GM12878 (cell line): ENCODE data around the gene NPR2. TPM values are rescaled to one million over a fixed set of nuclear protein-coding genes. Genes with fewer than 3 reads are reported as not detected.

Source experiments
- BHLHE40 ChIP-seq, 2 experiments: fragments of 450-650 bp in 1 of 2; IDR thresholded peaks; 2 replicates each; pipeline ENCODE4 v1.6.1; 2011 to 2017; ENCODE audit warnings: low read depth in 2 of 2, borderline replicate concordance in 1 of 2, improper control_type of control experiment in 1 of 2, low read length in 1 of 2, mild to moderate bottlenecking in 1 of 2
- CBFB ChIP-seq: IDR thresholded peaks from 2 replicates; pipeline ENCODE4 v1.6.1; 2016; ENCODE audit warnings: antibody characterized with exemption, low read depth
- GABPA ChIP-seq: IDR thresholded peaks from 2 replicates; pipeline ENCODE4 v1.6.1; 2014; ENCODE audit warnings: antibody characterized with exemption, low read depth, mild to moderate bottlenecking, inconsistent platforms
- HDAC6 ChIP-seq: fragments of 200-600 bp; sonication (generic); IDR thresholded peaks from one replicate; pipeline ENCODE4 v1.8.0; 2017; ENCODE audit warnings: antibody characterized with exemption; ENCODE audit not compliant: unreplicated experiment
- NR2F1 ChIP-seq: fragments of 450-650 bp; conservative IDR thresholded peaks from 2 replicates; pipeline ENCODE4 v1.6.1; 2017; ENCODE audit warnings: mild to moderate bottlenecking
- PML ChIP-seq: IDR thresholded peaks from 2 replicates; pipeline ENCODE4 v1.6.1; 2012; ENCODE audit warnings: low read length, inconsistent platforms
- STAT1 ChIP-seq: fragments of 450-650 bp; conservative IDR thresholded peaks from 2 replicates; pipeline ENCODE4 v1.6.1; 2014; ENCODE audit warnings: antibody characterized with exemption, mild to moderate bottlenecking
- TCF3 ChIP-seq: IDR thresholded peaks from 2 replicates; pipeline ENCODE4 v1.6.1; 2012; ENCODE audit warnings: low read depth, mild to moderate bottlenecking, low read length, borderline replicate concordance; ENCODE audit not compliant: insufficient read depth
- ZNF384 ChIP-seq: IDR thresholded peaks from 2 replicates; pipeline ENCODE4 v1.6.1; 2012; ENCODE audit warnings: low read depth, mild to moderate bottlenecking, low read length, improper control_type of control experiment, borderline replicate concordance
- polyA plus RNA-seq, 11 experiments: library from polyadenylated mRNA; depleted of rRNA in 4 of 11; unstranded in 6 of 11; stranded (reverse) in 5 of 11; fragments of >200 nt; fragmentation: Nextera tagmentation in 4 of 11; fragmentation: Illumina TruSeq in 1 of 11; extraction: Ambion mirVana in 4 of 11; extraction: Trizol in 1 of 11; gene quantifications; 1 replicate in 1 of 11; 2 replicates in 10 of 11; pipeline versions ENCODE4 v1.2.1 to v1.2.3, GENCODE V29; 2011 to 2016; ENCODE audit warnings: inconsistent platforms in 2 of 11, missing spikeins in 2 of 11, low read depth in 1 of 11
- total RNA-seq, 4 experiments: library from RNA; depleted of rRNA in 3 of 4; stranded (reverse); fragments of >200 nt in 3 of 4; fragmentation: Illumina TruSeq in 1 of 4; extraction: Trizol in 1 of 4; gene quantifications; 2 replicates each; pipeline versions ENCODE4 v1.2.1 to v1.2.3, GENCODE V29; 2013 to 2021
- TF ChIP-seq, protein P1 (sequence below): fragments of 450-650 bp; conservative IDR thresholded peaks from 2 replicates; pipeline ENCODE4 v1.6.1; 2017; ENCODE audit warnings: mild to moderate bottlenecking, moderate library complexity
- TF ChIP-seq, protein P2 (sequence below): fragments of 150-350 bp; IDR thresholded peaks from 2 replicates; pipeline ENCODE4 v1.6.1; 2014; ENCODE audit warnings: mild to moderate bottlenecking, low read depth, low read length
- TF ChIP-seq, protein P3 (sequence below): IDR thresholded peaks from 2 replicates; pipeline ENCODE4 v1.6.1; 2011; ENCODE audit warnings: borderline replicate concordance, low read depth, mild to moderate bottlenecking, moderate library complexity, mixed read lengths, low read length; ENCODE audit not compliant: insufficient read depth; ENCODE audit errors: extremely low read length
- TF ChIP-seq, protein P4 (sequence below): fragments of 450-650 bp; IDR thresholded peaks from 2 replicates; pipeline ENCODE4 v1.6.1; 2017; ENCODE audit warnings: borderline replicate concordance

Gene NPR2
- total and polyA plus RNA-seq, 10 of the 15 experiments (the other 5 are each of a cell fraction or from before 2014, with no cell fraction given), result 2.0 to 20.9 (median 6.8) TPM

DNA sequence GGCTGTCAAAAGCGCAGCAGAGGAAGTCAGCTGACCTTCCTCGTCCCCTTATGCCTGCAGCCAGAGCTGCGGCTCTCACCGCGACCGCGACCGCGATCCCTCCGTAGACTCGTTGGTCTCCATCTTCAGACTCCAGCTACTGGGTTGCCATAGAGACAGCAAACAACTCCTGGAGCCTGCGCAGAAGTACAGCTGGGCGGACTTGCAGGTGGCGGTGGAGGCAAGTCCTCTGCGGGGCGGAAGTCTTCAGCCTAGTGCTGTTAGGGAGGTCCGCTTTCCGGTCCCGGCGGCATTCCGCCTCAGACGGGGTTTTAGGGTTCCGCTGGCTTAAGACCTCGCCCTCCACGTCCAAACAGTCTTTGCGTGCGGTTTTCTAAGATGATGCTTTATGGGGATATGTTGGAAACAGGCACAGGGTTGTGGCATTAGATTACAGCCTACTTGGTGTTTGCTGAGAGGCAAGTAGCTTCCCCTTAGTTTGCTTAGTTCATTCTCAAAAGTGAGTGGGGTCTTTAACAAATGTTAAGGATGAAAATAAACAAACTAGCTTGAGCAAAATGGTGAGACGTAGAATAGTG lies 20.7 kb downstream of the NPR2 start, which contains the start of gene SPAG8 (continued):
- TF ChIP-seq, protein P1, sequence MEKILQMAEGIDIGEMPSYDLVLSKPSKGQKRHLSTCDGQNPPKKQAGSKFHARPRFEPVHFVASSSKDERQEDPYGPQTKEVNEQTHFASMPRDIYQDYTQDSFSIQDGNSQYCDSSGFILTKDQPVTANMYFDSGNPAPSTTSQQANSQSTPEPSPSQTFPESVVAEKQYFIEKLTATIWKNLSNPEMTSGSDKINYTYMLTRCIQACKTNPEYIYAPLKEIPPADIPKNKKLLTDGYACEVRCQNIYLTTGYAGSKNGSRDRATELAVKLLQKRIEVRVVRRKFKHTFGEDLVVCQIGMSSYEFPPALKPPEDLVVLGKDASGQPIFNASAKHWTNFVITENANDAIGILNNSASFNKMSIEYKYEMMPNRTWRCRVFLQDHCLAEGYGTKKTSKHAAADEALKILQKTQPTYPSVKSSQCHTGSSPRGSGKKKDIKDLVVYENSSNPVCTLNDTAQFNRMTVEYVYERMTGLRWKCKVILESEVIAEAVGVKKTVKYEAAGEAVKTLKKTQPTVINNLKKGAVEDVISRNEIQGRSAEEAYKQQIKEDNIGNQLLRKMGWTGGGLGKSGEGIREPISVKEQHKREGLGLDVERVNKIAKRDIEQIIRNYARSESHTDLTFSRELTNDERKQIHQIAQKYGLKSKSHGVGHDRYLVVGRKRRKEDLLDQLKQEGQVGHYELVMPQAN, result peak; percentile 94
- TF ChIP-seq PML (no peak), HDAC6 (no peak), NR2F1 (peak; percentile 46), STAT1 (peak; percentile 92), TCF3 (peak; percentile 60; the same call in 1 of the 2 replicates), CBFB (peak; percentile 83), ZNF384 (no peak), GABPA (peak; percentile 100), BHLHE40 (IDR thresholded peaks at IDR 0.05; ENCODE audit: borderline replicate concordance in 1 of 2, low read depth in 2 of 2, low read length in 1 of 2) (peak; percentile 23 to 56; a peak in 1 of 4 replicates)
- TF ChIP-seq, protein P2, sequence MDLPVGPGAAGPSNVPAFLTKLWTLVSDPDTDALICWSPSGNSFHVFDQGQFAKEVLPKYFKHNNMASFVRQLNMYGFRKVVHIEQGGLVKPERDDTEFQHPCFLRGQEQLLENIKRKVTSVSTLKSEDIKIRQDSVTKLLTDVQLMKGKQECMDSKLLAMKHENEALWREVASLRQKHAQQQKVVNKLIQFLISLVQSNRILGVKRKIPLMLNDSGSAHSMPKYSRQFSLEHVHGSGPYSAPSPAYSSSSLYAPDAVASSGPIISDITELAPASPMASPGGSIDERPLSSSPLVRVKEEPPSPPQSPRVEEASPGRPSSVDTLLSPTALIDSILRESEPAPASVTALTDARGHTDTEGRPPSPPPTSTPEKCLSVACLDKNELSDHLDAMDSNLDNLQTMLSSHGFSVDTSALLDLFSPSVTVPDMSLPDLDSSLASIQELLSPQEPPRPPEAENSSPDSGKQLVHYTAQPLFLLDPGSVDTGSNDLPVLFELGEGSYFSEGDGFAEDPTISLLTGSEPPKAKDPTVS, result peak; percentile 46; the same call in 1 of the 2 replicates
- TF ChIP-seq, protein P3, sequence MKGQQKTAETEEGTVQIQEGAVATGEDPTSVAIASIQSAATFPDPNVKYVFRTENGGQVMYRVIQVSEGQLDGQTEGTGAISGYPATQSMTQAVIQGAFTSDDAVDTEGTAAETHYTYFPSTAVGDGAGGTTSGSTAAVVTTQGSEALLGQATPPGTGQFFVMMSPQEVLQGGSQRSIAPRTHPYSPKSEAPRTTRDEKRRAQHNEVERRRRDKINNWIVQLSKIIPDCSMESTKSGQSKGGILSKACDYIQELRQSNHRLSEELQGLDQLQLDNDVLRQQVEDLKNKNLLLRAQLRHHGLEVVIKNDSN, result no peak
- TF ChIP-seq, protein P4, sequence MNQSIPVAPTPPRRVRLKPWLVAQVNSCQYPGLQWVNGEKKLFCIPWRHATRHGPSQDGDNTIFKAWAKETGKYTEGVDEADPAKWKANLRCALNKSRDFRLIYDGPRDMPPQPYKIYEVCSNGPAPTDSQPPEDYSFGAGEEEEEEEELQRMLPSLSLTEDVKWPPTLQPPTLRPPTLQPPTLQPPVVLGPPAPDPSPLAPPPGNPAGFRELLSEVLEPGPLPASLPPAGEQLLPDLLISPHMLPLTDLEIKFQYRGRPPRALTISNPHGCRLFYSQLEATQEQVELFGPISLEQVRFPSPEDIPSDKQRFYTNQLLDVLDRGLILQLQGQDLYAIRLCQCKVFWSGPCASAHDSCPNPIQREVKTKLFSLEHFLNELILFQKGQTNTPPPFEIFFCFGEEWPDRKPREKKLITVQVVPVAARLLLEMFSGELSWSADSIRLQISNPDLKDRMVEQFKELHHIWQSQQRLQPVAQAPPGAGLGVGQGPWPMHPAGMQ, result peak; percentile 55; the same call in 1 of the 2 replicates
- TF ChIP-seq, all 136 proteins: peak for 72
